Endometrial microvascular endothelial cells (primary cell): ENCODE results near the gene WNT2. TPM values are rescaled to one million over a fixed set of nuclear protein-coding genes. Genes with fewer than 3 reads are reported as not detected.
"Not testable (repeated sequence)": the region's sequence is repeated elsewhere in the genome, so short reads cannot be mapped to it uniquely, and the experiment has no call there.

ENCODE experiments used
- in situ Hi-C: cut with HindIII; loops from 2 replicates; pipeline ENCODE4 v1.10.0; 2017; ENCODE audit warnings: low sequenced_read_pairs, low pct_unique_long_range_greater_than_20kb; ENCODE audit errors: inconsistent ontology term
- total RNA-seq: library from RNA; depleted of rRNA; stranded (reverse); fragments of >200 nt; gene quantifications from one replicate; pipeline ENCODE4 v1.2.3, GENCODE V29; 2015; ENCODE audit errors: inconsistent ontology term

WNT2 gene
- total RNA-seq, 1 donor from 2014 or later: not detected

GRCh38 chr7:117272017-117272759, 50.7 kb downstream of the WNT2 start:
- in situ Hi-C loops: no loop called here

- in situ Hi-C loops: no loop called here
Measured at GRCh38 chr7:117271566-117271965, 51.3 kb downstream of the WNT2 start.

GRCh38 chr7:117270371-117270770, 52.5 kb downstream of the WNT2 start:
- in situ Hi-C loops: no loop called here

DNA sequence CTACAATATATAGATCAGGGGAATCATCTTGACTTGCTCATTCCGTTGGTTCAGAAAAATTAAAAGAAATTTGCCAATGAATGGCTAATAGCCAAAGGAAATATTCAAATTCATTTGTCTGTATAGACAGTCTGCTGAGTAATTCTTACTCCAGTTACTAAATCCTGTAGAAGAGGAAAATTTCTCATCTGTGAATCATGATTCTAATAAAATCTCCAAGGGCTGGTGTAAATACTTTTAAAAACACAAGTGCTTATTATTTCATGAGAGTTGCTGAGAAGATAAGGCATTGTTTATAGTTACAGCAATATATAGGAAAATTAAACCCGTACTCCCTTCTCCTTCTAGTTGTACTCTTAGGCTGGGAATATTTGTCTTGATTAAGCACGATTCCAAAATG, 53.0 kb downstream of the WNT2 start:
- in situ Hi-C loops: no loop called here

DNA sequence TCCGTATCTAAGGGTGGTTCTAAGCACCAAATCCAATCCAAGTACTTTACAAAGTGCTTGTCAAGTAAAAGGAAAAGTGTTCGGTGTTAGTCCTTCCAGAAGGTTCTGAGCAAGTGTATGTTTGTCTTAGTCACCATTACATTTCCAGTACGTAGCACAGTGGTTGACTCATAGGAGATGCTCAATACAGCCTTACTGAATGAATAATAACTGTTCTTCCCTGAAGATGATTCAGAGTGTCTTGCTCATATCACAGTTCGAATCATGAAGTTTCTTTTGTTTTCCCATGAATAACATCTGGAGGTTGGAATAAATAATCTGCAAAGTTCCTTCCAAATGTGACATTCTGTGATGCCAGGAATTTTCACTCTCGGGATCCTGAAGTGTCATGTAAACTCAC, 53.4 kb downstream of the WNT2 start:
- in situ Hi-C loops: no loop called here

DNA sequence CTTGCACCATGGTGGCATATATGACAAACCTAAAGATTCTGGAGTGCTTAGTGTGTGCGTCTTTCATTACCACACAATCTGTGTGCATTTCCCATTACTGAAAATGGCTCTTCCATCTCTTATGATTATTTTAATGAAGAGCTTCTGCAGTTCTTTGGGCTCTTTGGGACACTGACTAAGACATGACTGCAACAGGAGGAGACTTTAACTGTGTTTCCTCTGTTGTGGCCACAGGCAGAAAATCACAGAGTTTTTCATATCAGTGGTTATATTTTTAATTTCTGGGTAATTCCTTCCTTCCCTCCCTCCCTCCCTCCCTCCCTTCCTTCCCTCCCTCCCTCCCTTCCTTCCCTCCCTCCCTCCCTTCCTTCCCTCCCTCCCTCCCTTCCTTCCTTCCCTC, 58.1 kb downstream of the WNT2 start:
- in situ Hi-C loops: no loop called here

- in situ Hi-C loops: no loop called here
Measured at GRCh38 chr7:117262546-117262945, 60.3 kb downstream of the WNT2 start.

DNA sequence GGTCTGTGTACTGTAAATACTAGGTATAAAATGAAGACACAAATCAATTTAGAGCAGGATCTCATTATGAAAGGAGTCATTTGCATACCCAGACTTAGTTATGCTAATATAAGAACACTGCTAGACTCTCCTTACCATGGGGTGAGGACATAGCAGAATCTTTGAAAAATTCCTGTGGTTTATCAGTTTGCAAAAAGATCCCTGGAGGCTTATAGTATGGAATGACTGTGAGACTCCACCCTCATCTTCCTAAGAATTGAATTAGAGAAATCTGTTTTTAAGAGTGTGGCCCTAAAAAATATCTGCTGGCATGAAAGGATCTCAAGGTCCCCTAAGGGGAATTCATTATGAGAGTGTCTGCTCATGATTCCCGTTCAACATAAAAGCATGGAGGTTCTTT, 63.2 kb downstream of the WNT2 start:
- in situ Hi-C loops: no loop called here

DNA sequence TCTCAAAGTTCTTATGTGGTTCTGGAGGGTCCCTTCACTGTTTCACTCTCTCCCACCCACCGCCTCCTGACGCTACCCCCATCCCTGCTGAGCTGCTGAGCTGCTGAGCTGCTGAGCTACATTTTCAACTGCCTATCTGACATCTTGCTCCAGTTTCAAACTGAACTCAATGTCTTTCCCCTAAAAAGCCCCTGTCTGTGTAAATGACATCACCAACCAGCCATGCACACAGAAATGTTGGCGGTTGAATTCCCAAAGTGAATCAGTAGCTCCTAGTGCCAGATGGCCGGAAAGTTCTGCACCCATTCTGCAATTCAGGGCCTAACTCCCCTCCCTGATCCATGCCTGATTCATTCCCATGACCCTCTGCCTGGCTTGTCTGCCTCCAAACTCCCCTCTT, 71.2 kb downstream of the WNT2 start:
- in situ Hi-C loops: no loop called here

DNA sequence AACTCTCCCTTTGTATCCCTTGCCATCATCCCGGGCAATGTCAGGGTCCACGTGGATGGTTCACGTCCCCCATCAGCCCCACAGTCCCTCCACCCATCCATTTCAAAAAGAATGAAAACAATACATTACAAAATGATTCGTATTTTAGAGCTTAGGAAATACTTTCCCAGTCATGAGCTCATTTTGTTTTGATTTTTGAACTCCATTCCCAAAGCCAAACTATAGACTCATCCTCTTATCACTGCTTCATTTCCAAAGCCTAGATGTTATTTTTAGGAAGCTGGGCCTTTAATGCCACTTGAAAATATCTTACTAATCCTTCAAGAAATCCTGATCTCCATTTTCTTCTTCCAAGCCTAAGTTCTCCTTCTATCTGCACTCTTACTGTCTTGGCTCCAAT, 72.1 kb downstream of the WNT2 start:
- in situ Hi-C loops: no loop called here

- in situ Hi-C loops: no loop called here
Measured at GRCh38 chr7:117250245-117250644, 72.6 kb downstream of the WNT2 start.

- in situ Hi-C loops: no loop called here
Measured at GRCh38 chr7:117249696-117250095, 73.2 kb downstream of the WNT2 start.

DNA sequence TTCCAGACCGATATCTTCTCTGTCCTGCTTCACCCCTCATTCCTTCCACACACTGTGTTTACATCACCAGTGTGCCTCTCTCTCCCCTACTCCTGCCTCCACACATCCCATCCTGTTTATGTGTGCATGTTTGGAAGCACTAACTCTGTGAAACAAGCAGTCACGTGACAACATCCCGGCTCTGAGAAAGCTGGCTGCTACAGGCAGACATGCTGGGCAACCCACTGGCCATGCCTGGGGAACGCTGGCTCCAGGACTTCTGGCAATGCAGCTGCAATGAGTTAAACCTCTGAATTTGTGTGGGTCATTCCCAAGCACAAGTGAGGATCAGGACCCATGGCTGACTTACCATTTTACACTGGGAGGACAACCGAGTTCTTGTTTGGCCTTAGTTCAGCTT, 74.0 kb downstream of the WNT2 start:
- in situ Hi-C loops: no loop called here

DNA sequence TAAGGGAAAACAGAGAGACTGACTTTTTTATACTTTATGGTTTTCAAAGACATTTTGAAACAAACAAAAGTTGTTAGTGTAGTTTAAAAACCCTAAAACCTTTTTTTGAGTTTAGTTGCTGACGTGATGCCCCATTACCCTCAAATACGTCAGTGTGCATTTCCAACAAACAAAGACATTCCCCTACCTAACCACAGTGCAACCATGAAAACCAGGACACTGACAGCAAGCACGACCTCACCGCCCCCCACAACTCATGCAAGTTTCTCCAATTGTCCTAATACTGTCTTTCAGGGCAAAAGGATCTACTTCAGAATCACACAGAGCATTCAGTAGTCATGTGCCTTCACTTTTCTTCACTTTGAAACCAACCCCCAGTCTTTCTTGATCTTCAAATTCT, 75.0 kb downstream of the WNT2 start:
- in situ Hi-C loops: no loop called here

DNA sequence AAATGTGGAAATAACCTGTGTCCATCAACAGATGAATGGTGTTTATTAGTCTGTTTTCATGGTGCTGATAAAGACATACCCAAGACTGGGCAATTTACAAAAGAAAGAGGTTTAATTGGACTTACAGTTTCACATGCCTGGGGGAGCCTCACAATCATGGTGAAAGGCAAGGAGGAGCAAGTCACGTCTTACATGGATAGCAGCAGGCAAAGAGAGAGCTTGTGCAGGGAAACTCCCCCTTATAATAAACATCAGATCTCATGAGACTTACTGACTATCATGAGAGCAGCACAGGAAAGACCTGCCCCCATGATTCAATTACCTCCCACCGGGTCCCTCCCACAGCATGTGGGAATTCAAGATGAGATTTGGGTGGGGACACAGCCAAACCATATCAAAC, 77.2 kb downstream of the WNT2 start:
- in situ Hi-C loops: not testable (repeated sequence)

DNA sequence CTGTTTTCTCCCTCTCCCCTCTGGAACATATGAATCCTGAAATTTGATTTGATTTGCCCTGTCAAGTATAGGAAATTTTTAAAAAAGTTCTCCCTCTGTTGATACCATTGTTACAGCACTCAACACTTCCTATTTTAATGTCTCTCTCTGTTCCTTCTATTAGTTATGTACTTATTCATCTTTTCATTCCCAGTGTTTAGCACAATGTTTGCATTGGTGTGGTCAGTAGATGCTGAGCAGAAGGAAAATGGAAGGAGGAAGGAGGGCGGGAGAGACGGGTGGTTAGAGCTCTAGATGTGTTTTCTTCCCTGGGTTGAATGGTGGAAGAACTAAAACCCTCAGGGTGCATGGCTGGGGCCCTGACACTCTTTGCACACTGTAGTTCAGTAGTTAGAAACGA, 79.5 kb downstream of the WNT2 start:
- in situ Hi-C loops: no loop called here

DNA sequence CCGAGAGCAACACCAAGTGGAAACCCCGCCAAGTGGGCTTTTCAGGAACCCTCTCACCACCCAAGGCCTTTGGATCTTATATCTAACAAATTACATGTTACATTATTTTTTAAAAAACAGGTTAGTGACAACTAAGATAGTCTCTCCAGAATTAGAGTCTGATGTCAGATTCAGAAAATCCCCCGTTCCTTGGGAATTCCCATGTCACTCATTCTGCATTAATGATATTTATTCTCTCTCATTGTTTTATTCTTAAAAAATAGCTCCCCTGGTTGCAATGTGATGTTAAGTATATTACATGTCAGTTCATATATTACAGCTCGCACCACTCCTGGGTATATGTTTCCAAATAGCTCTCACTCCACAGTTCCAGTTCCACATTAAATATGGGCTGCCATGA, 81.8 kb downstream of the WNT2 start:
- in situ Hi-C loops: no loop called here

- in situ Hi-C loops: no loop called here
Measured at GRCh38 chr7:117238937-117239336, 83.9 kb downstream of the WNT2 start.

GRCh38 chr7:117238472-117238871, 84.4 kb downstream of the WNT2 start:
- in situ Hi-C loops: no loop called here

DNA sequence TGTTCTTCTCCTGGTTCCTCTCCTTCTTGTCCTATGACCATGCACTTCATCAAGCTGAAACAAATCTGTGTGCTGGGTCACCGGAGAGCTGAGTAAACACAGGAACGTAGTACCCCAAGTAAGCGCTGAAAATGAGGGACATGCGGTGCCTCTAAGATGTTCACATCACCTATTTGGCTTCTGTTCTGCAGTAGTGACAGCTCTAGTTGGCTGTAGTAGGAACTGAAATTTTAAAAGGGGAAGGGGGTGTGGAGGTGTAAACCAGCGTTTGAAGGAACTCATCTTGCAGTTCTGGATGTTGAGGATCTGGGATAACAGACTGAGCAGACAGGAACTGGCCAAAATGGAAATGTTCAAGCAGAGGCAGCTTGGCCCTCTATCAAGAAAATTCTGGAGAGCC, 85.2 kb downstream of the WNT2 start:
- in situ Hi-C loops: no loop called here

DNA sequence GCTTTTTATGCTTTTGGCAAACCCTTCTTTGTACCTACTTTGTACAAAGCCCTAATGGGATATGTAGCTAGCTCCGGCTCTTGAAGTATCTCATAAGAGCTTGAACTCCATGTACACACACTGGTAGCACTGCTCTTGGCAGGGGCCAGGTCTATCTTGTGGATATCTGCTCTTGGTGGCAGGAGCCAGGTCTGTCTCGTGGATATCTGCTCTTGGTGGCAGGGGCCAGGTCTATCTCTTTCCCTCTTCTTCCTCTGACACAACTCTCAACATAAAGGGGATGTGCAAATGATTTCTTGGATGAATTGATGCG, 91.9 kb downstream of the WNT2 start:
- in situ Hi-C loops: no loop called here
